Measurements from ENCODE around the gene HSD17B14. TPM values are rescaled to one million over a fixed set of nuclear protein-coding genes. Genes with fewer than 3 reads are reported as not detected.
A peak's percentile ranks its signal among the peaks of the same experiment; 100 is the strongest.

Gene HSD17B14
- total and polyA plus RNA-seq, 9 of the 15 experiments (the other 6 are each of a cell fraction or from before 2014, with no cell fraction given) = 0.16 TPM; not detected in 8

- TF ChIP-seq NR4A1 (CRISPR knock-in tag; IDR thresholded peaks at IDR 0.05) (no peak), NR4A1 (tag; IDR thresholded peaks at IDR 0.05) (peak; percentile 85), TEAD2 (tag; IDR thresholded peaks at IDR 0.05) (no peak), ZNF121 (CRISPR knock-in tag; conservative IDR thresholded peaks at IDR 0.05) (no peak), ZNF639 (CRISPR knock-in tag; conservative IDR thresholded peaks at IDR 0.05 in 1 of 2, IDR thresholded peaks at IDR 0.05 in 1 of 2) (peak in 1 of 2 experiments; percentile 90; a peak in 2 of 4 replicates), BDP1 (IDR thresholded peaks at IDR 0.05; ENCODE audit: insufficient read depth, insufficient read length) (no peak), ZNF165 (CRISPR knock-in tag; IDR thresholded peaks at IDR 0.05; ENCODE audit: borderline replicate concordance) (no peak), FOXP1 (CRISPR knock-in tag; IDR thresholded peaks at IDR 0.05) (peak; percentile 77), MXI1 (IDR thresholded peaks at IDR 0.05; ENCODE audit: low read depth, low read length) (no peak), SOX6 (IDR thresholded peaks at IDR 0.05) (peak; percentile 51), ZEB2 (IDR thresholded peaks at IDR 0.05) (peak; percentile 70; the same call in 1 of the 2 replicates), SIN3B (IDR thresholded peaks at IDR 0.05; ENCODE audit: low read depth) (no peak; the same call in 1 of the 2 replicates), TOE1 (IDR thresholded peaks at IDR 0.05; ENCODE audit: borderline replicate concordance) (peak; percentile 66; the same call in 1 of the 2 replicates), TOE1 (CRISPR knock-in tag; IDR thresholded peaks at IDR 0.05; ENCODE audit: borderline replicate concordance, low read depth) (peak; percentile 64; the same call in 1 of the 2 replicates), RBM22 (IDR thresholded peaks at IDR 0.05; ENCODE audit: low read depth, low read length, poor library complexity, severe bottlenecking) (no peak), GATAD2A (IDR thresholded peaks at IDR 0.05) (no peak), POLR3G (IDR thresholded peaks at IDR 0.05; ENCODE audit: extremely low read depth, insufficient read length, insufficient replicate concordance) (no peak), HMGN3 (IDR thresholded peaks at IDR 0.05; ENCODE audit: borderline replicate concordance, extremely low read depth, insufficient read length, low read depth, low read length) (no peak), ZNF76 (CRISPR knock-in tag; IDR thresholded peaks at IDR 0.05; ENCODE audit: borderline replicate concordance) (peak; percentile 97)
- TF ChIP-seq, protein P1, sequence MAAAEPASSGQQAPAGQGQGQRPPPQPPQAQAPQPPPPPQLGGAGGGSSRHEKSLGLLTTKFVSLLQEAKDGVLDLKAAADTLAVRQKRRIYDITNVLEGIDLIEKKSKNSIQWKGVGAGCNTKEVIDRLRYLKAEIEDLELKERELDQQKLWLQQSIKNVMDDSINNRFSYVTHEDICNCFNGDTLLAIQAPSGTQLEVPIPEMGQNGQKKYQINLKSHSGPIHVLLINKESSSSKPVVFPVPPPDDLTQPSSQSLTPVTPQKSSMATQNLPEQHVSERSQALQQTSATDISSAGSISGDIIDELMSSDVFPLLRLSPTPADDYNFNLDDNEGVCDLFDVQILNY (CRISPR knock-in tag; IDR thresholded peaks at IDR 0.05) = no peak
- TF ChIP-seq, protein P2, sequence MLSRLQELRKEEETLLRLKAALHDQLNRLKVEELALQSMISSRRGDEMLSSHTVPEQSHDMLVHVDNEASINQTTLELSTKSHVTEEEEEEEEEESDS (CRISPR knock-in tag; IDR thresholded peaks at IDR 0.05) = no peak
- TF ChIP-seq, protein P3, sequence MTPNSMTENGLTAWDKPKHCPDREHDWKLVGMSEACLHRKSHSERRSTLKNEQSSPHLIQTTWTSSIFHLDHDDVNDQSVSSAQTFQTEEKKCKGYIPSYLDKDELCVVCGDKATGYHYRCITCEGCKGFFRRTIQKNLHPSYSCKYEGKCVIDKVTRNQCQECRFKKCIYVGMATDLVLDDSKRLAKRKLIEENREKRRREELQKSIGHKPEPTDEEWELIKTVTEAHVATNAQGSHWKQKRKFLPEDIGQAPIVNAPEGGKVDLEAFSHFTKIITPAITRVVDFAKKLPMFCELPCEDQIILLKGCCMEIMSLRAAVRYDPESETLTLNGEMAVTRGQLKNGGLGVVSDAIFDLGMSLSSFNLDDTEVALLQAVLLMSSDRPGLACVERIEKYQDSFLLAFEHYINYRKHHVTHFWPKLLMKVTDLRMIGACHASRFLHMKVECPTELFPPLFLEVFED (CRISPR knock-in tag; conservative IDR thresholded peaks at IDR 0.05) = peak; percentile 35; the same call in 1 of the 2 replicates
- TF ChIP-seq, protein P4, sequence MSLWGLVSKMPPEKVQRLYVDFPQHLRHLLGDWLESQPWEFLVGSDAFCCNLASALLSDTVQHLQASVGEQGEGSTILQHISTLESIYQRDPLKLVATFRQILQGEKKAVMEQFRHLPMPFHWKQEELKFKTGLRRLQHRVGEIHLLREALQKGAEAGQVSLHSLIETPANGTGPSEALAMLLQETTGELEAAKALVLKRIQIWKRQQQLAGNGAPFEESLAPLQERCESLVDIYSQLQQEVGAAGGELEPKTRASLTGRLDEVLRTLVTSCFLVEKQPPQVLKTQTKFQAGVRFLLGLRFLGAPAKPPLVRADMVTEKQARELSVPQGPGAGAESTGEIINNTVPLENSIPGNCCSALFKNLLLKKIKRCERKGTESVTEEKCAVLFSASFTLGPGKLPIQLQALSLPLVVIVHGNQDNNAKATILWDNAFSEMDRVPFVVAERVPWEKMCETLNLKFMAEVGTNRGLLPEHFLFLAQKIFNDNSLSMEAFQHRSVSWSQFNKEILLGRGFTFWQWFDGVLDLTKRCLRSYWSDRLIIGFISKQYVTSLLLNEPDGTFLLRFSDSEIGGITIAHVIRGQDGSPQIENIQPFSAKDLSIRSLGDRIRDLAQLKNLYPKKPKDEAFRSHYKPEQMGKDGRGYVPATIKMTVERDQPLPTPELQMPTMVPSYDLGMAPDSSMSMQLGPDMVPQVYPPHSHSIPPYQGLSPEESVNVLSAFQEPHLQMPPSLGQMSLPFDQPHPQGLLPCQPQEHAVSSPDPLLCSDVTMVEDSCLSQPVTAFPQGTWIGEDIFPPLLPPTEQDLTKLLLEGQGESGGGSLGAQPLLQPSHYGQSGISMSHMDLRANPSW (CRISPR knock-in tag; IDR thresholded peaks at IDR 0.05) = no peak
Observed at GRCh38 chr19:48795055-48795684, 41.1 kb downstream of the HSD17B14 start (continued).

Data from K562 (cell line).